CD4-positive, CD25-positive, alpha-beta regulatory T cell (primary cell): ENCODE measurements around the gene AP1B1. TPM values are rescaled to one million over a fixed set of nuclear protein-coding genes. Genes with fewer than 3 reads are reported as not detected.

Source experiments
- ATAC-seq, 2 donors: fragments of 150-1000 bp; cut with Tn5 transposase; one replicate each; pipeline ENCODE4 v1.10.0; 2021; ENCODE audit warnings: low read depth in 2 of 2, moderate number of reproducible peaks in 2 of 2, moderate library complexity in 1 of 2
- DNase-seq, 3 donors: peaks; one replicate each; pipeline versions ENCODE4 v3.0.0 to v3.0.0-alpha.2; 2012 to 2022; ENCODE audit warnings: mixed read lengths in 1 of 3
- H3K27ac ChIP-seq: one replicate; pipeline ENCODE4 v1.7.0; 2013; ENCODE audit warnings: mild to moderate bottlenecking, low read length; ENCODE audit not compliant: insufficient read depth, poor library complexity, severe bottlenecking
- H3K27me3 ChIP-seq: one replicate; pipeline ENCODE4 v1.7.0; 2013; ENCODE audit warnings: low read length; ENCODE audit not compliant: control insufficient read depth, insufficient read depth
- H3K36me3 ChIP-seq: one replicate; pipeline ENCODE4 v1.7.0; 2013; ENCODE audit warnings: mild to moderate bottlenecking, low read length, moderate library complexity; ENCODE audit not compliant: control insufficient read depth, insufficient read depth
- H3K4me1 ChIP-seq: 2 replicates; pipeline ENCODE4 v1.7.0; 2013; ENCODE audit warnings: mild to moderate bottlenecking, low read length; ENCODE audit not compliant: insufficient read depth, control insufficient read depth, poor library complexity, severe bottlenecking
- H3K4me3 ChIP-seq: one replicate; pipeline ENCODE4 v1.7.0; 2013; ENCODE audit warnings: low read depth, mild to moderate bottlenecking, low read length, moderate library complexity
- H3K9me3 ChIP-seq, 2 experiments: 1 replicate in 1 of 2; 2 replicates in 1 of 2; pipeline ENCODE4 v1.7.0; 2013; ENCODE audit warnings: low read length in 2 of 2, mild to moderate bottlenecking in 1 of 2, moderate library complexity in 1 of 2; ENCODE audit not compliant: control insufficient read depth in 2 of 2
- H3K27ac Mint-ChIP-seq, 3 donors: one replicate each; pipeline ENCODE4 v1.8.0; 2020 to 2022; ENCODE audit warnings: mild to moderate bottlenecking in 3 of 3, mixed read lengths in 3 of 3, moderate library complexity in 2 of 3
- H3K27me3 Mint-ChIP-seq: one replicate; pipeline ENCODE4 v1.8.0; 2022; ENCODE audit warnings: mild to moderate bottlenecking, mixed read lengths
- H3K36me3 Mint-ChIP-seq: one replicate; pipeline ENCODE4 v1.8.0; 2020; ENCODE audit warnings: mixed read lengths
- H3K4me1 Mint-ChIP-seq, 4 donors: one replicate each; pipeline ENCODE4 v1.8.0; 2020 to 2022; ENCODE audit warnings: mixed read lengths in 4 of 4, mild to moderate bottlenecking in 1 of 4
- H3K4me3 Mint-ChIP-seq, 4 donors: one replicate each; pipeline ENCODE4 v1.8.0; 2020 to 2022; ENCODE audit warnings: mild to moderate bottlenecking in 4 of 4, mixed read lengths in 4 of 4, moderate library complexity in 3 of 4
- H3K9me3 Mint-ChIP-seq, 7 donors: one replicate each; pipeline ENCODE4 v1.8.0; 2020 to 2022; ENCODE audit warnings: mixed read lengths in 7 of 7, mild to moderate bottlenecking in 3 of 7, moderate library complexity in 2 of 7
- polyA plus RNA-seq, 4 donors: library from polyadenylated mRNA; unstranded; fragments of 300-500 nt; fragmentation: Illumina TruSeq; gene quantifications; one replicate each; pipeline ENCODE4 v1.2.3, GENCODE V29; 2021
- total RNA-seq: library from RNA; stranded (reverse); gene quantifications from one replicate; pipeline ENCODE4 v1.2.3, GENCODE V29; 2022

The AP1B1 gene
- total and polyA plus RNA-seq, 5 donors from 2014 or later = 11.7 to 40.8 (median 14.7) TPM

GRCh38 chr22:29328566-29329500, 59.5 kb downstream of the AP1B1 start:
- Mint-ChIP-seq H3K27ac (no peak overlapping the region), H3K36me3 (peaks cover 11% of the 10 kb centered on the region), H3K27me3 (no peaks in the 10 kb centered on the region), H3K4me1 (peaks cover 0 to under 1% (median 0%) of the 10 kb centered on the region in 4 donors), H3K9me3 (no peaks in the 10 kb centered on the region), H3K4me3 (no peak overlapping the region)
- Histone ChIP-seq H3K9me3 (no peaks in the 10 kb centered on the region), H3K27me3 (no peaks in the 10 kb centered on the region), H3K4me3 (no peak overlapping the region), H3K27ac (no peak overlapping the region), H3K36me3 (peaks cover 44% of the 10 kb centered on the region), H3K4me1 (no peaks in the 10 kb centered on the region)
- ATAC-seq = no peak
- no peak for DNase-seq

DNA sequence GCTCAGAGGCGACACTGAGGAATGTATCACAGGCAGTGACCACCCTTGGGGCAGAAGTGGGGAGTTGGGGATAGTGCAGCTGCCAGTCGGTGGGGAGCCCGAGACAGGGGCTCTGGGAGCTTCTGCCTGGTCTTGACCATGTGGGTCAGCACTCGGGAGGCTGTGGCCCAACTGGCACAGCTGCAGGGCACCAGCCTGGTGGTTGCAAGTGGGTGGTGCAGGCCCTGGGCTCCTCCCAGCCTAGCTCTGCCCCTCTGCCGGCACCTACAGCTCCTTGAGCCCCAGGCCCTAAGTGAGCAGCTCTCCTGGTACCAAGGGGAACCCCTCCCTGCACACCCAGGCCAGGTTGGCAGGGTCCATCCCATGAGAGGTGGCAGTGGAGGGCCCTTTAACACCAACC, 60.3 kb downstream of the AP1B1 start:
- H3K27me3 ChIP-seq = no peaks in the 10 kb centered on the region
- H3K36me3 ChIP-seq = peaks cover 44% of the 10 kb centered on the region
- H3K4me1 Mint-ChIP-seq = peaks cover 0 to 4% (median 0%) of the 10 kb centered on the region in 4 donors
- DNase-seq (no peak), ATAC-seq (no peak)
- peaks cover 8% of the 10 kb centered on the region for H3K36me3 Mint-ChIP-seq
- no peak overlapping the region for H3K27ac Mint-ChIP-seq
- H3K4me1 ChIP-seq = no peaks in the 10 kb centered on the region
- no peak overlapping the region for H3K27ac ChIP-seq
- no peaks in the 10 kb centered on the region for H3K27me3 Mint-ChIP-seq
- H3K4me3 ChIP-seq = no peak overlapping the region
- H3K4me3 Mint-ChIP-seq = no peak overlapping the region
- no peaks in the 10 kb centered on the region for H3K9me3 Mint-ChIP-seq
- no peaks in the 10 kb centered on the region for H3K9me3 ChIP-seq

GRCh38 chr22:29327089-29327764, 61.1 kb downstream of the AP1B1 start:
- Mint-ChIP-seq H3K4me1 (peaks cover 0 to 4% (median 0%) of the 10 kb centered on the region in 4 donors), H3K4me3 (no peak overlapping the region), H3K27me3 (no peaks in the 10 kb centered on the region), H3K9me3 (no peaks in the 10 kb centered on the region), H3K36me3 (peaks cover 8% of the 10 kb centered on the region), H3K27ac (no peak overlapping the region)
- Histone ChIP-seq H3K9me3 (no peaks in the 10 kb centered on the region), H3K4me1 (no peaks in the 10 kb centered on the region), H3K36me3 (peaks cover 38% of the 10 kb centered on the region), H3K27ac (no peak overlapping the region), H3K4me3 (no peak overlapping the region), H3K27me3 (no peaks in the 10 kb centered on the region)
- DNase-seq = no peak
- ATAC-seq = no peak

DNA sequence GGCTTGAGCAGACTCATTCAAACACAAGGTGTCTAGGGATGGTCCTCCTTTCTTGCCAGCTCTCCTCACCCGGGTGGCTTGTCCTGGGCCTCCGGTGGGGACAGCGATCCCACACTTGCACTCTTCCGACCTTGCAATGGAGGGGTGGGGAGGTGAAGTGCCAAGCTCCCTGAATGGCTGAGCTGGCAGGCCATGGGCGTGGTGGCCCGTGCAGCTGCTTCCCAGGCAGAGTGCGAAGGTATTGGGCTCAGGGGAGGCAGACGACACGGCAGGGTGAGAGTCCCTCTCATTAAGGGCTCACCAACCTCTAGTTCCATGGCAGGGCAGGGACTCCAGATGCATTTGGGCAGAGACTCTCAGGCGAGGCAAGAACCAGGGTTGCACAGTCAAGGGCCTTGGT, 61.9 kb downstream of the AP1B1 start:
- DNase-seq = no peak
- H3K27ac ChIP-seq = no peak overlapping the region

GRCh38 chr22:29325785-29326315, 62.5 kb downstream of the AP1B1 start:
- Histone ChIP-seq H3K4me1 (no peaks in the 10 kb centered on the region), H3K4me3 (no peak overlapping the region), H3K27me3 (no peaks in the 10 kb centered on the region), H3K36me3 (peaks cover 29% of the 10 kb centered on the region), H3K9me3 (no peaks in the 10 kb centered on the region), H3K27ac (no peak overlapping the region)
- no peaks in the 10 kb centered on the region for H3K27me3 Mint-ChIP-seq
- H3K9me3 Mint-ChIP-seq = no peaks in the 10 kb centered on the region
- DNase-seq = no peak
- peaks cover 8% of the 10 kb centered on the region for H3K36me3 Mint-ChIP-seq
- H3K4me3 Mint-ChIP-seq = no peak overlapping the region
- ATAC-seq = no peak
- H3K4me1 Mint-ChIP-seq = peaks cover 0 to 4% (median 0%) of the 10 kb centered on the region in 4 donors
- no peak overlapping the region for H3K27ac Mint-ChIP-seq

More for the DNA sequence above, 61.9 kb downstream of the AP1B1 start:
- Mint-ChIP-seq H3K4me3 (no peak overlapping the region), H3K4me1 (peaks cover 0 to 4% (median 0%) of the 10 kb centered on the region in 4 donors), H3K27ac (no peak overlapping the region), H3K27me3 (no peaks in the 10 kb centered on the region), H3K9me3 (no peaks in the 10 kb centered on the region), H3K36me3 (peaks cover 8% of the 10 kb centered on the region)
- no peak for ATAC-seq
- Histone ChIP-seq H3K4me3 (no peak overlapping the region), H3K4me1 (no peaks in the 10 kb centered on the region), H3K36me3 (peaks cover 33% of the 10 kb centered on the region), H3K9me3 (no peaks in the 10 kb centered on the region), H3K27me3 (no peaks in the 10 kb centered on the region)

DNA sequence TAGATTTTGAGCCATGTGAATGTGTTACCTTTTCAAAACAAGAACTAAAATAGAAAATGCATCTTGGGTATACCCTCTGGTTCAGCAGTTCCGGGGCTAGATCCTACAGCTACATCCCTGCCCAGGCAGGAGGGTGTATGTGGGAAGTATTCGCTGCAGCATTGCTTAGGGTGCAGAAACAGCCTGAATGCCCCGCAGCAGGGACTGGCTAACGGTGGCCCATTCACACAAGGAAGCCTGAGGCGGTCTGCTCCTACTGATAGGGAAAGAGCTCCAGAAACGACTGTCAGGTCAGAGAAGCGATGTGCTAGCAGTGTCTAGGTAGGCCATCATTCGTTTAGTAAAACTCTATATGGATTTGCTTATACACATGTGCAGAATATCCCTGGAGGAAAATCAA, 63.0 kb downstream of the AP1B1 start:
- H3K27me3 ChIP-seq = no peaks in the 10 kb centered on the region
- no peak overlapping the region for H3K4me3 ChIP-seq
- Mint-ChIP-seq H3K27ac (no peak overlapping the region), H3K4me1 (peaks cover 0 to 4% (median 0%) of the 10 kb centered on the region in 4 donors), H3K36me3 (peaks cover 8% of the 10 kb centered on the region), H3K4me3 (no peak overlapping the region), H3K9me3 (no peaks in the 10 kb centered on the region), H3K27me3 (no peaks in the 10 kb centered on the region)
- DNase-seq (no peak), ATAC-seq (no peak)
- H3K27ac ChIP-seq = no peak overlapping the region
- no peaks in the 10 kb centered on the region for H3K9me3 ChIP-seq
- H3K36me3 ChIP-seq = peaks cover 25% of the 10 kb centered on the region
- no peaks in the 10 kb centered on the region for H3K4me1 ChIP-seq

GRCh38 chr22:29323641-29324040, 64.7 kb downstream of the AP1B1 start:
- H3K27me3 Mint-ChIP-seq = no peaks in the 10 kb centered on the region
- H3K27ac ChIP-seq = no peak overlapping the region
- DNase-seq = no peak
- no peak overlapping the region for H3K4me3 ChIP-seq
- H3K4me3 Mint-ChIP-seq = no peak overlapping the region
- no peaks in the 10 kb centered on the region for H3K27me3 ChIP-seq
- peaks cover 0 to 4% (median 0%) of the 10 kb centered on the region in 4 donors for H3K4me1 Mint-ChIP-seq
- no peaks in the 10 kb centered on the region for H3K9me3 ChIP-seq
- no peaks in the 10 kb centered on the region for H3K9me3 Mint-ChIP-seq
- H3K36me3 ChIP-seq = peaks cover 16% of the 10 kb centered on the region
- no peaks in the 10 kb centered on the region for H3K4me1 ChIP-seq
- H3K36me3 Mint-ChIP-seq = peaks cover 4% of the 10 kb centered on the region
- no peak for ATAC-seq
- H3K27ac Mint-ChIP-seq = no peak overlapping the region
